ENCODE measurements around the gene FBLN7. TPM values are rescaled to one million over a fixed set of nuclear protein-coding genes. Genes with fewer than 3 reads are reported as not detected.
A peak's percentile ranks its signal among the peaks of the same experiment; 100 is the strongest.
"Not testable (repeated sequence)": the region's sequence is repeated elsewhere in the genome, so short reads cannot be mapped to it uniquely, and the experiment has no call there.

FBLN7 gene
- total RNA-seq, 1 donor from 2014 or later, result 0.60 TPM

- Histone ChIP-seq H3K4me1 (peaks cover 10% of the 10 kb centered on the region), H3K27ac (replicated peaks) (no peak overlapping the region), H3K36me3 (no peaks in the 10 kb centered on the region), H3K9me3 (replicated peaks) (peaks cover 13% of the 10 kb centered on the region), H3K4me3 (peak overlapping the region; percentile 72), H3K27me3 (ENCODE audit: low read depth) (peaks cover 41% of the 10 kb centered on the region)
- intact Hi-C loops (cut with micrococcal nuclease), result no loop called here
- TF ChIP-seq CTCF (IDR thresholded peaks at IDR 0.05; ENCODE audit: borderline replicate concordance), result no peak
- no peak for DNase-seq
These were observed 548 bp upstream of the FBLN7 start for GRCh38 chr2:112137516-112138158.

DNA sequence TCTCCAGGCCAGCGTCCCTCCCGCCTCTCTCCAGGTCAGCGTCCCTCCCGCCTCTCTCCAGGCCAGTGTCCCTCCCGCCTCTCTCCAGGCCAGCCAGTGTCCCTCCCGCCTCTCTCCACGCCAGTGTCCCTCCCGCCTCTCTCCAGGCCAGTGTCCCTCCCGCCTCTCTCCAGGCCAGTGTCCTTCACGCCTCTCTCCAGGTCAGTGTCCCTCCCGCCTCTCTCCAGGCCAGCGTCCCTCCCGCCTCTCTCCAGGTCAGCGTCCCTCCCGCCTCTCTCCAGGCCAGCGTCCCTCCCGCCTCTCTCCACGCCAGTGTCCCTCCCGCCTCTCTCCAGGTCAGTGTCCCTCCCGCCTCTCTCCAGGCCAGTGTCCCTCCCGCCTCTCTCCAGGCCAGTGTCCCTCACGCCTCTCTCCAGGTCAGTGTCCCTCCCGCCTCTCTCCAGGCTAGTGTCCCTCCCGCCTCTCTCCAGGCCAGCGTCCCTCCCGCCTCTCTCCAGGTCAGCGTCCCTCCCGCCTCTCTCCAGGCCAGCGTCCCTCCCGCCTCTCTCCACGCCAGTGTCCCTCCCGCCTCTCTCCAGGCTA is 939 bp downstream of the FBLN7 start:
- DNase-seq; H3K4me1 ChIP-seq; intact Hi-C loops (cut with micrococcal nuclease); H3K27ac ChIP-seq (replicated peaks); H3K9me3 ChIP-seq (replicated peaks); H3K36me3 ChIP-seq: not testable (repeated sequence)
- Histone ChIP-seq H3K4me3 (peak overlapping the region; percentile 72), H3K27me3 (ENCODE audit: low read depth) (peaks cover 41% of the 10 kb centered on the region)

GRCh38 chr2:112139661-112140204 is 1.5 kb downstream of the FBLN7 start:
- Histone ChIP-seq H3K27me3 (ENCODE audit: low read depth) (peaks cover 39% of the 10 kb centered on the region), H3K4me3 (peak overlapping the region; percentile 53), H3K27ac (replicated peaks) (peak overlapping the region; percentile 32)
- H3K36me3 ChIP-seq; H3K4me1 ChIP-seq; DNase-seq; H3K9me3 ChIP-seq (replicated peaks); intact Hi-C loops (cut with micrococcal nuclease): not testable (repeated sequence)

GRCh38 chr2:112140205-112140802 is 2.1 kb downstream of the FBLN7 start:
- Histone ChIP-seq H3K9me3 (replicated peaks) (no peaks in the 10 kb centered on the region), H3K27me3 (ENCODE audit: low read depth) (peaks cover 34% of the 10 kb centered on the region), H3K36me3 (no peaks in the 10 kb centered on the region), H3K4me3 (peak overlapping the region; percentile 53), H3K27ac (replicated peaks) (peak overlapping the region; percentile 32), H3K4me1 (peaks cover 10% of the 10 kb centered on the region)
- no peak for TF ChIP-seq CTCF (IDR thresholded peaks at IDR 0.05; ENCODE audit: borderline replicate concordance)
- intact Hi-C loops (cut with micrococcal nuclease), result no loop called here
- DNase-seq, result no peak

- intact Hi-C loops (cut with micrococcal nuclease), result no loop called here
- H3K9me3 ChIP-seq (replicated peaks), result no peaks in the 10 kb centered on the region
- peak overlapping the region; percentile 53 for H3K4me3 ChIP-seq
- no peaks in the 10 kb centered on the region for H3K36me3 ChIP-seq
- no peak for TF ChIP-seq CTCF (IDR thresholded peaks at IDR 0.05; ENCODE audit: borderline replicate concordance)
- no peak for DNase-seq
- H3K4me1 ChIP-seq, result peaks cover 10% of the 10 kb centered on the region
- H3K27ac ChIP-seq (replicated peaks), result no peak overlapping the region
- H3K27me3 ChIP-seq (ENCODE audit: low read depth), result peaks cover 27% of the 10 kb centered on the region
These were observed 2.9 kb downstream of the FBLN7 start for GRCh38 chr2:112140899-112141625.

GRCh38 chr2:112141626-112142007 is 3.4 kb downstream of the FBLN7 start:
- H3K4me1 ChIP-seq, result peaks cover 10% of the 10 kb centered on the region
- TF ChIP-seq CTCF (IDR thresholded peaks at IDR 0.05; ENCODE audit: borderline replicate concordance), result no peak
- no peaks in the 10 kb centered on the region for H3K36me3 ChIP-seq
- no peak overlapping the region for H3K27ac ChIP-seq (replicated peaks)
- H3K27me3 ChIP-seq (ENCODE audit: low read depth), result peaks cover 22% of the 10 kb centered on the region
- no peak for DNase-seq
- H3K9me3 ChIP-seq (replicated peaks), result no peaks in the 10 kb centered on the region
- H3K4me3 ChIP-seq, result no peak overlapping the region
- intact Hi-C loops (cut with micrococcal nuclease), result no loop called here

Data from left ventricle myocardium inferior (tissue), 1 donor.